Body of pancreas (tissue), 4 donors: ENCODE data around the gene FCHSD2. TPM values are rescaled to one million over a fixed set of nuclear protein-coding genes. Genes with fewer than 3 reads are reported as not detected.

ENCODE experiments used
- ATAC-seq: fragments of 150-250 bp; one replicate; pipeline ENCODE4 v1.9.1; 2016
- DNase-seq, 4 donors: peaks; one replicate each; pipeline ENCODE4 v3.0.0-alpha.2; 2019
- H3K27ac ChIP-seq, 4 donors: fragments of 200-600 bp; sonication (generic); 1 replicate in 3 of 4; 2 replicates in 1 of 4; pipeline versions ENCODE4 v1.5.1 to v1.6.1; 2016 to 2019; ENCODE audit warnings: mild to moderate bottlenecking in 1 of 4, mixed read lengths in 1 of 4, moderate library complexity in 1 of 4
- H3K27me3 ChIP-seq, 2 donors: fragments of 200-600 bp; sonication (generic); one replicate each; pipeline ENCODE4 v1.6.0; 2016; ENCODE audit warnings: mild to moderate bottlenecking in 1 of 2
- H3K36me3 ChIP-seq, 2 donors: fragments of 200-600 bp; sonication (generic); replicated peaks in 1 of 2; 2 replicates each; pipeline ENCODE4 v1.5.1; 2016; ENCODE audit warnings: low read depth in 2 of 2; ENCODE audit not compliant: insufficient read depth in 1 of 2
- H3K4me1 ChIP-seq: fragments of 200-600 bp; sonication (generic); one replicate; pipeline ENCODE4 v1.6.0; 2016
- H3K4me3 ChIP-seq, 2 donors: fragments of 200-600 bp; sonication (generic); 1 replicate in 1 of 2; 2 replicates in 1 of 2; pipeline ENCODE4 v1.5.1; 2016 to 2019
- H3K9me3 ChIP-seq, 3 donors: fragments of 200-600 bp; sonication (generic); 1 replicate in 2 of 3; 2 replicates in 1 of 3; pipeline ENCODE4 v1.5.1; 2016
- CTCF ChIP-seq, 7 experiments: fragments of 450-650 bp in 4 of 7; fragments of 200-600 bp in 3 of 7; sonication (generic) in 3 of 7; IDR thresholded peaks; one replicate each; pipeline ENCODE4 v1.5.1; 2016 to 2019; ENCODE audit warnings: antibody characterized with exemption in 7 of 7
- POLR2A ChIP-seq, 3 donors: fragments of 450-650 bp; IDR thresholded peaks; one replicate each; pipeline ENCODE4 v1.6.1; 2016; ENCODE audit warnings: antibody characterized with exemption in 3 of 3, mild to moderate bottlenecking in 2 of 3
- WGBS, 2 donors: methylation state at CpG; one replicate each; pipeline ENCODE4 v1.1.5; 2017; 5-methylcytosine and 5-hydroxymethylcytosine counted together
- intact Hi-C: fragments of 100-400 bp; cut with DNase I; formaldehyde crosslinking; loops from one replicate; pipeline ENCODE4 v1.15.1; 2023
- total RNA-seq, 2 donors: library from RNA; depleted of rRNA; stranded (reverse); fragments of >200 nt; gene quantifications; one replicate each; pipeline ENCODE4 v1.1.0, GENCODE V29; 2016

The FCHSD2 gene
- total RNA-seq, 2 donors from 2014 or later, result 7.3 to 8.0 TPM

- Histone ChIP-seq H3K36me3 (no peaks in the 10 kb centered on the region), H3K4me3 (no peak overlapping the region), H3K4me1 (no peaks in the 10 kb centered on the region), H3K9me3 (no peaks in the 10 kb centered on the region), H3K27ac (no peak overlapping the region), H3K27me3 (no peaks in the 10 kb centered on the region)
- TF ChIP-seq POLR2A (IDR thresholded peaks at IDR 0.05), result no peak
- no peak for TF ChIP-seq CTCF (IDR thresholded peaks at IDR 0.05)
- DNase-seq (no peak), ATAC-seq (no peak)
- intact Hi-C loops, result no loop called here
- WGBS, 2 donors, result 85 to 88% methylated on average over 1 of the region's 1 CpG
These were observed 35.8 kb downstream of the FCHSD2 start for GRCh38 chr11:73106347-73106746.

- no peak for TF ChIP-seq CTCF (IDR thresholded peaks at IDR 0.05)
- 91 to 97% methylated on average over 8 of the region's 8 CpGs for WGBS, 2 donors
- intact Hi-C loops, result no loop called here
- no peaks in the 10 kb centered on the region for H3K4me1 ChIP-seq
- H3K27me3 ChIP-seq, result no peaks in the 10 kb centered on the region
- no peaks in the 10 kb centered on the region for H3K9me3 ChIP-seq
- H3K27ac ChIP-seq, result no peak overlapping the region
- no peak overlapping the region for H3K4me3 ChIP-seq
- DNase-seq, result no peak
- no peaks in the 10 kb centered on the region for H3K36me3 ChIP-seq
- ATAC-seq, result no peak
These were observed 41.5 kb downstream of the FCHSD2 start for GRCh38 chr11:73100578-73100977.

GRCh38 chr11:73099512-73100266 is 42.4 kb downstream of the FCHSD2 start:
- H3K9me3 ChIP-seq, result no peaks in the 10 kb centered on the region
- no peak for TF ChIP-seq CTCF (IDR thresholded peaks at IDR 0.05)
- TF ChIP-seq POLR2A (IDR thresholded peaks at IDR 0.05), result no peak
- H3K36me3 ChIP-seq, result no peaks in the 10 kb centered on the region
- intact Hi-C loops, result no loop called here
- 93 to 94% methylated on average over 25 of the region's 25 CpGs for WGBS, 2 donors
- H3K27me3 ChIP-seq, result no peaks in the 10 kb centered on the region
- H3K4me3 ChIP-seq, result no peak overlapping the region
- no peak for ATAC-seq
- no peak overlapping the region for H3K27ac ChIP-seq
- no peak for DNase-seq
- no peaks in the 10 kb centered on the region for H3K4me1 ChIP-seq

GRCh38 chr11:73095613-73096012 is 46.5 kb downstream of the FCHSD2 start:
- Histone ChIP-seq H3K36me3 (no peaks in the 10 kb centered on the region), H3K4me1 (no peaks in the 10 kb centered on the region), H3K9me3 (no peaks in the 10 kb centered on the region), H3K4me3 (no peak overlapping the region), H3K27ac (no peak overlapping the region), H3K27me3 (no peaks in the 10 kb centered on the region)
- 78 to 81% methylated on average over 2 of the region's 2 CpGs for WGBS, 2 donors
- no peak for ATAC-seq
- intact Hi-C loops, result no loop called here
- TF ChIP-seq CTCF (IDR thresholded peaks at IDR 0.05) (no peak), POLR2A (IDR thresholded peaks at IDR 0.05) (no peak)
- peak in 1 of 4 donors; percentile 28 for DNase-seq
